HEK293T (cell line): ENCODE measurements around the gene SFRP5.

Experiments
- ARNT ChIP-seq: fragments of 450-650 bp; IDR thresholded peaks from 2 replicates; pipeline ENCODE4 v1.6.1; 2017; ENCODE audit warnings: mild to moderate bottlenecking
- NFRKB ChIP-seq: fragments of 450-650 bp; IDR thresholded peaks from 2 replicates; pipeline ENCODE4 v1.6.1; 2016; ENCODE audit warnings: mild to moderate bottlenecking, moderate library complexity
- SP1 ChIP-seq: fragments of 450-650 bp; IDR thresholded peaks from 2 replicates; pipeline ENCODE4 v1.6.1; 2017

GRCh38 chr10:97732052-97732359 lies 39.8 kb downstream of the SFRP5 start:
- TF ChIP-seq ARNT (no peak), NFRKB (no peak), SP1 (no peak)
